GM23338 (cell line): Measurements from ENCODE around the gene PRKAG1. TPM values are rescaled to one million over a fixed set of nuclear protein-coding genes. Genes with fewer than 3 reads are reported as not detected.

Experiments used
- ATAC-seq: fragments of 200-7000 bp; cut with Tn5 transposase; 3 replicates; pipeline ENCODE4 v1.9.1; 2020
- DNase-seq: peaks from one replicate; pipeline ENCODE4 v3.0.0-alpha.2; 2015; ENCODE audit warnings: low spot score
- H2AFZ ChIP-seq: fragments of 200-600 bp; sonication (generic); 2 replicates; pipeline ENCODE4 v1.8.0; 2016; ENCODE audit warnings: antibody characterized with exemption, mild to moderate bottlenecking, moderate library complexity
- H3F3A ChIP-seq: fragments of 200-600 bp; sonication (generic); replicated peaks from 2 replicates; pipeline ENCODE4 v1.8.0; 2017; ENCODE audit warnings: antibody characterized with exemption, mixed run types, low read depth
- H3K27ac ChIP-seq: fragments of 200-600 bp; sonication (generic); 2 replicates; pipeline ENCODE4 v1.6.1; 2016; ENCODE audit warnings: low read depth
- H3K27me3 ChIP-seq: fragments of 200-600 bp; sonication (generic); 2 replicates; pipeline ENCODE4 v1.8.0; 2016; ENCODE audit warnings: mild to moderate bottlenecking, mixed run types, moderate library complexity; ENCODE audit not compliant: insufficient read depth
- H3K36me3 ChIP-seq: fragments of 200-600 bp; sonication (generic); 2 replicates; pipeline ENCODE4 v1.8.0; 2016; ENCODE audit warnings: mild to moderate bottlenecking; ENCODE audit not compliant: insufficient read depth
- H3K4me1 ChIP-seq: fragments of 200-600 bp; sonication (generic); 2 replicates; pipeline ENCODE4 v1.8.0; 2016; ENCODE audit warnings: mild to moderate bottlenecking, moderate library complexity; ENCODE audit not compliant: insufficient read depth
- H3K4me2 ChIP-seq: fragments of 200-600 bp; sonication (generic); 2 replicates; pipeline ENCODE4 v1.7.1; 2017; ENCODE audit warnings: mixed run types
- H3K4me3 ChIP-seq: fragments of 200-600 bp; sonication (generic); 2 replicates; pipeline ENCODE4 v1.6.1; 2016; ENCODE audit warnings: mixed run types
- H3K79me2 ChIP-seq: fragments of 200-600 bp; sonication (generic); replicated peaks from 2 replicates; pipeline ENCODE4 v1.8.0; 2017; ENCODE audit warnings: mild to moderate bottlenecking; ENCODE audit not compliant: insufficient read depth
- H3K9me2 ChIP-seq: fragments of 200-600 bp; sonication (generic); 2 replicates; pipeline ENCODE4 v1.8.0; 2017; ENCODE audit not compliant: insufficient read depth
- H4K20me1 ChIP-seq: fragments of 200-600 bp; sonication (generic); replicated peaks from 2 replicates; pipeline ENCODE4 v1.8.0; 2017; ENCODE audit warnings: mild to moderate bottlenecking; ENCODE audit not compliant: insufficient read depth
- H3K27ac Mint-ChIP-seq: 2 replicates; pipeline ENCODE4 v1.8.0; 2020; ENCODE audit warnings: inconsistent platforms, mild to moderate bottlenecking, moderate library complexity, mixed read lengths
- H3K27me3 Mint-ChIP-seq: 3 replicates; pipeline ENCODE4 v1.8.0; 2022; ENCODE audit warnings: low read depth, mild to moderate bottlenecking, moderate library complexity, mixed read lengths, inconsistent platforms; ENCODE audit not compliant: insufficient read depth, poor library complexity
- H3K36me3 Mint-ChIP-seq: 3 replicates; pipeline ENCODE4 v1.8.0; 2021; ENCODE audit warnings: low read depth, mild to moderate bottlenecking, inconsistent platforms, moderate library complexity, mixed read lengths
- H3K4me1 Mint-ChIP-seq: 3 replicates; pipeline ENCODE4 v1.8.0; 2020; ENCODE audit warnings: mild to moderate bottlenecking, inconsistent platforms, mixed read lengths
- H3K4me3 Mint-ChIP-seq: 3 replicates; pipeline ENCODE4 v1.8.0; 2021; ENCODE audit warnings: moderate library complexity, mild to moderate bottlenecking, inconsistent platforms, mixed read lengths
- H3K9me3 Mint-ChIP-seq: 3 replicates; pipeline ENCODE4 v1.8.0; 2020; ENCODE audit warnings: moderate library complexity, mild to moderate bottlenecking, inconsistent platforms, mixed read lengths
- CREB1 ChIP-seq: fragments of 250-450 bp; sonication (Bioruptor Pico); IDR thresholded peaks from 2 replicates; pipeline ENCODE4 v1.5.0; 2020; ENCODE audit warnings: low read depth, mild to moderate bottlenecking, moderate library complexity
- CTCF ChIP-seq, 2 experiments: fragments of 200-600 bp in 1 of 2; sonication (generic) in 1 of 2; conservative IDR thresholded peaks; 2 replicates each; pipeline versions ENCODE4 v1.5.1 to v1.6.1; 2016 to 2017; ENCODE audit warnings: antibody characterized with exemption in 2 of 2, low read depth in 2 of 2, mild to moderate bottlenecking in 2 of 2, moderate library complexity in 1 of 2
- EZH2 ChIP-seq: fragments of 200-600 bp; sonication (generic); IDR thresholded peaks from one replicate; pipeline ENCODE4 v1.8.0; 2017; ENCODE audit warnings: antibody characterized with exemption, mild to moderate bottlenecking, low read depth; ENCODE audit not compliant: unreplicated experiment
- EZH2phosphoT487 ChIP-seq: fragments of 200-600 bp; sonication (generic); IDR thresholded peaks from one replicate; pipeline ENCODE4 v1.8.1; 2018; ENCODE audit warnings: antibody characterized with exemption; ENCODE audit not compliant: unreplicated experiment
- NANOG ChIP-seq: IDR thresholded peaks from 2 replicates; pipeline ENCODE4 v1.6.1; 2016; ENCODE audit warnings: antibody characterized with exemption, borderline replicate concordance
- ZNF114 ChIP-seq: fragments of 250-450 bp; sonication (Bioruptor Pico); IDR thresholded peaks from 2 replicates; pipeline ENCODE4 v1.5.0; 2020; ENCODE audit warnings: mild to moderate bottlenecking, moderate library complexity
- ZNF462 ChIP-seq: fragments of 250-450 bp; sonication (Bioruptor Pico); IDR thresholded peaks from 2 replicates; pipeline ENCODE4 v1.5.0; 2020; ENCODE audit warnings: mild to moderate bottlenecking, moderate library complexity
- polyA plus RNA-seq: library from polyadenylated mRNA; unstranded; fragments of >200 nt; fragmentation: Nextera tagmentation; extraction: Ambion mirVana; gene quantifications from 2 replicates; pipeline ENCODE4 v1.2.1, GENCODE V29; 2016
- total RNA-seq: library from RNA; depleted of rRNA; stranded (reverse); fragments of >200 nt; shearing (Covaris generic); gene quantifications from 2 replicates; pipeline ENCODE4 v1.2.3, GENCODE V29; 2014
- TF ChIP-seq, protein P1 (sequence below): IDR thresholded peaks from 2 replicates; pipeline ENCODE4 v1.6.1; 2016; ENCODE audit warnings: antibody characterized with exemption

The PRKAG1 gene
- total and polyA plus RNA-seq, 2 experiments from 2014 or later = 19.9 to 35.4 TPM

GRCh38 chr12:48973941-48974673 lies 44.5 kb downstream of the PRKAG1 start:
- TF ChIP-seq CREB1 (CRISPR knock-in tag) (no peak), EZH2 (peak; percentile 48), NANOG (no peak), ZNF462 (CRISPR knock-in tag) (no peak), ZNF114 (CRISPR knock-in tag) (no peak), CTCF (conservative IDR thresholded peaks at IDR 0.05; ENCODE audit: low read depth in 2 of 2) (peak; percentile 52 to 74), EZH2phosphoT487 (no peak)
- TF ChIP-seq, protein P1, sequence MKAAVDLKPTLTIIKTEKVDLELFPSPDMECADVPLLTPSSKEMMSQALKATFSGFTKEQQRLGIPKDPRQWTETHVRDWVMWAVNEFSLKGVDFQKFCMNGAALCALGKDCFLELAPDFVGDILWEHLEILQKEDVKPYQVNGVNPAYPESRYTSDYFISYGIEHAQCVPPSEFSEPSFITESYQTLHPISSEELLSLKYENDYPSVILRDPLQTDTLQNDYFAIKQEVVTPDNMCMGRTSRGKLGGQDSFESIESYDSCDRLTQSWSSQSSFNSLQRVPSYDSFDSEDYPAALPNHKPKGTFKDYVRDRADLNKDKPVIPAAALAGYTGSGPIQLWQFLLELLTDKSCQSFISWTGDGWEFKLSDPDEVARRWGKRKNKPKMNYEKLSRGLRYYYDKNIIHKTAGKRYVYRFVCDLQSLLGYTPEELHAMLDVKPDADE = no peak
- Histone ChIP-seq H3K4me1 (peaks cover 28% of the 10 kb centered on the region), H3F3A (peaks cover 15% of the 10 kb centered on the region; the same call in 1 of the 2 replicates), H4K20me1 (peaks cover 22% of the 10 kb centered on the region), H3K4me3 (no peak overlapping the region), H3K4me2 (no peak overlapping the region), H2AFZ (no peak overlapping the region; the same call in 1 of the 2 replicates), H3K9me2 (no peaks in the 10 kb centered on the region), H3K36me3 (no peaks in the 10 kb centered on the region), H3K27me3 (peaks cover 100% of the 10 kb centered on the region), H3K79me2 (no peaks in the 10 kb centered on the region), H3K27ac (no peak overlapping the region)
- Mint-ChIP-seq H3K27me3 (peaks cover 100% of the 10 kb centered on the region), H3K4me3 (no peak overlapping the region; the same call in 1 of the 3 replicates), H3K27ac (no peak overlapping the region), H3K9me3 (no peaks in the 10 kb centered on the region; the same call in 1 of the 3 replicates), H3K36me3 (no peaks in the 10 kb centered on the region; the same call in 1 of the 3 replicates), H3K4me1 (peaks cover 38% of the 10 kb centered on the region)
- DNase-seq (peak; percentile 81), ATAC-seq (peak; percentile 28)
